ENCODE data around the gene FYN. TPM values are rescaled to one million over a fixed set of nuclear protein-coding genes. Genes with fewer than 3 reads are reported as not detected.

The FYN gene
- polyA plus RNA-seq, 3 donors = 88.4 to 149 (median 114) TPM

- H3K27me3 Mint-ChIP-seq (ENCODE audit: low read depth in 3 of 3) = peaks cover 0 to 2% (median 1%) of the 10 kb centered on the region in 3 donors
- Histone ChIP-seq H2AFZ (ENCODE audit: insufficient read depth, low read depth, low read length, poor library complexity, severe bottlenecking) (no peak overlapping the region), H3K36me3 (replicated peaks in 1 of 2; ENCODE audit: control insufficient read depth in 1 of 2, insufficient read depth in 2 of 2, low read length in 2 of 2) (no peaks in the 10 kb centered on the region), H3K79me2 (ENCODE audit: insufficient read depth, low read length) (no peaks in the 10 kb centered on the region), H3K4me1 (ENCODE audit: control insufficient read depth in 1 of 2, insufficient read depth in 2 of 2, low read length in 2 of 2) (peaks cover 26 to 38% of the 10 kb centered on the region in 2 donors), H3K4me3 (replicated peaks in 1 of 3; ENCODE audit: low read depth in 2 of 3, low read length in 3 of 3) (no peak overlapping the region), H3K9ac (ENCODE audit: insufficient read depth, low read length, poor library complexity, severe bottlenecking) (no peak overlapping the region), H3K4me2 (replicated peaks; ENCODE audit: extremely low read depth, low read length, poor library complexity, severe bottlenecking) (no peak overlapping the region), H3K27me3 (ENCODE audit: control insufficient read depth in 2 of 2, insufficient read depth in 2 of 2, low read length in 2 of 2) (no peaks in the 10 kb centered on the region), H4K20me1 (ENCODE audit: insufficient read depth, low read length) (no peaks in the 10 kb centered on the region), H3K9me3 (replicated peaks in 1 of 2; ENCODE audit: control insufficient read depth in 1 of 2, insufficient read depth in 1 of 2, low read length in 2 of 2) (no peaks in the 10 kb centered on the region), H3K27ac (ENCODE audit: low read depth in 1 of 2, low read length in 2 of 2) (no peak overlapping the region)
- peaks cover 31% of the 10 kb centered on the region for H3K4me1 Mint-ChIP-seq
- H3K36me3 Mint-ChIP-seq = no peaks in the 10 kb centered on the region
- peaks cover 0 to 3% (median 0%) of the 10 kb centered on the region in 7 donors for H3K9me3 Mint-ChIP-seq
- TF ChIP-seq CTCF (IDR thresholded peaks at IDR 0.05) = no peak
- peak overlapping the region in 1 of 7 donors; percentile 25 for H3K27ac Mint-ChIP-seq
- no peak overlapping the region for H3K4me3 Mint-ChIP-seq
- 100% methylated on average over 1 of the region's 1 CpG for WGBS (ENCODE audit: insufficient coverage)
- DNase-seq = no peak
- intact Hi-C loops (cut with micrococcal nuclease) = loop anchor here in 1 of 2 donors (5.0 kb wide), 1 partner anchor 78 kb away; no protein-coding TSS in a partner anchor
These were observed 41.4 kb upstream of the FYN start for GRCh38 chr6:111914617-111915016.

- no peak for TF ChIP-seq CTCF (IDR thresholded peaks at IDR 0.05)
- Histone ChIP-seq H3K9ac (ENCODE audit: insufficient read depth, low read length, poor library complexity, severe bottlenecking) (no peak overlapping the region), H3K9me3 (replicated peaks in 1 of 2; ENCODE audit: control insufficient read depth in 1 of 2, insufficient read depth in 1 of 2, low read length in 2 of 2) (no peaks in the 10 kb centered on the region), H3K4me1 (ENCODE audit: control insufficient read depth in 1 of 2, insufficient read depth in 2 of 2, low read length in 2 of 2) (peaks cover 14 to 27% of the 10 kb centered on the region in 2 donors), H3K4me3 (replicated peaks in 1 of 3; ENCODE audit: low read depth in 2 of 3, low read length in 3 of 3) (no peak overlapping the region), H3K27ac (ENCODE audit: low read depth in 1 of 2, low read length in 2 of 2) (no peak overlapping the region), H3K27me3 (ENCODE audit: control insufficient read depth in 2 of 2, insufficient read depth in 2 of 2, low read length in 2 of 2) (no peaks in the 10 kb centered on the region), H3K36me3 (replicated peaks in 1 of 2; ENCODE audit: control insufficient read depth in 1 of 2, insufficient read depth in 2 of 2, low read length in 2 of 2) (no peaks in the 10 kb centered on the region), H3K4me2 (replicated peaks; ENCODE audit: extremely low read depth, low read length, poor library complexity, severe bottlenecking) (no peak overlapping the region), H4K20me1 (ENCODE audit: insufficient read depth, low read length) (no peaks in the 10 kb centered on the region), H2AFZ (ENCODE audit: insufficient read depth, low read depth, low read length, poor library complexity, severe bottlenecking) (no peak overlapping the region), H3K79me2 (ENCODE audit: insufficient read depth, low read length) (no peaks in the 10 kb centered on the region)
- Mint-ChIP-seq H3K27ac (peak overlapping the region in 1 of 7 donors; percentile 59), H3K9me3 (peaks cover 0 to 1% (median 0%) of the 10 kb centered on the region in 7 donors), H3K27me3 (ENCODE audit: low read depth in 3 of 3) (no peaks in the 10 kb centered on the region), H3K36me3 (no peaks in the 10 kb centered on the region), H3K4me1 (peaks cover 22% of the 10 kb centered on the region), H3K4me3 (no peak overlapping the region)
- no peak for DNase-seq
- WGBS (ENCODE audit: insufficient coverage) = no CpG with 5 or more reads among the region's 2 CpGs
- intact Hi-C loops (cut with micrococcal nuclease) = no loop called here
These were observed 39.7 kb upstream of the FYN start for GRCh38 chr6:111912904-111913303.

Data from CD14-positive monocyte (primary cell).